Measurements from ENCODE around the gene HSD17B12.
"Not testable (repeated sequence)": the region's sequence is repeated elsewhere in the genome, so short reads cannot be mapped to it uniquely, and the experiment has no call there.

HSD17B12 gene

DNA sequence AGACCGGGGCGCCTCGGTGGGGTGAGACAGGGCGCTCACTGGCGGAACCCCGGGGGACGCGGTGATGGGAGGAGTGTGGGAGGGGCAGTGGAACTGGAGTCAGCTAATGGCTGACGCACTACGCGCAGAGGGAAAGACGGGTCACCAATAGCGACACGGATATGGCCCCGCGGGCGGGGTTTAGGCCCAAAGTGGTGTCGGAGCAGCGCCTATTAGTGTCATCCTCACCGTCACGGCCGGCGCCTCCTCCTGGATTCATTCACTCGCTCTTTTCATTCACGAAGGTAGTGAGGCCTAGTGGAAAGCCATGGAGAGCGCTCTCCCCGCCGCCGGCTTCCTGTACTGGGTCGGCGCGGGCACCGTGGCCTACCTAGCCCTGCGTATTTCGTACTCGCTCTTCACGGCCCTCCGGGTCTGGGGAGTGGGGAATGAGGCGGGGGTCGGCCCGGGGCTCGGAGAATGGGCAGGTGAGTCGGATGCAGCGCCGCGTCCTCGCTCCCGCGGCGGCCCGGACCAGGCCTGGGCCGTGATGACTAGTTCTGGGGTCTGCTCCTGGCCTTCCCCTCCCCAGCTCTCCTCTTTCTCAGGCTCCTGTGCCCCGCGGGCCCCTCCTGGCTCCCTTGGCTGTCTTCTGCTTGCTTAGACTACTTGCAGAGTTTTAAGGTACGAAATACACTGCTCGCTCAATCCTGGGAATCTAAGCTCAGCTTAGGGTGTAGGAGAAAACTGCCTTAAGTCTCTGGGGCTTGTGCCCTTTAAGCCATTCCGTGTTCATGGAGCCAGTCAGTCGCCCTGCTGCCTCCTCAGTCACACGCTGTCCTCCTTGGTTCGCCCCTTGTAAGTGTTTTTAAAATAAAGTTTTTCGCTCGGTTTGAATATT lies at the start of gene HSD17B12:
Gene HSD17B12, plus strand, starts transcription at position 218 of the 880 bp plus-strand sequence. Its CDS starts 90 bp downstream, at position 308.
- peak; percentile 99 for DNase-seq (ENCODE audit: low read depth)

DNA sequence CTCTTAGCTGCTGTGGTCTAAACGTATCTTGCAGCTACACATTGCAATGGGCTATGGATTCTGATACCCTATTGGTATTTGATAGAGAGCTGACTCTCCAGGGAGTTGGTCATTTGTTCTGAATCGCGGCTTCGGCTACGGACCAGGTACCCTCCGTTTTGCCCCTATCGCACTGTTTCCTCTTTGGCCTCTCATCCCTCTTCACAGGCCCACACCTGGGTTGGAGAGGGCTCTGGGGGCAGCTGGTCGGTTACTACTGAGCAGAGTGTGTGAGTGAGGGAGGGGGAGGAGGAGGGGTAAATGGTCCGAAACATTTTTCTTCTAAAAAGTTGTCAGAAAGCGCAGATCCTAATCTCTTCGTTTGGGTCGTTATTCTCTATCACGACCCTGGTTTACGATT lies 48.8 kb upstream of the HSD17B12 start:
- no peak for DNase-seq (ENCODE audit: low read depth)

DNA sequence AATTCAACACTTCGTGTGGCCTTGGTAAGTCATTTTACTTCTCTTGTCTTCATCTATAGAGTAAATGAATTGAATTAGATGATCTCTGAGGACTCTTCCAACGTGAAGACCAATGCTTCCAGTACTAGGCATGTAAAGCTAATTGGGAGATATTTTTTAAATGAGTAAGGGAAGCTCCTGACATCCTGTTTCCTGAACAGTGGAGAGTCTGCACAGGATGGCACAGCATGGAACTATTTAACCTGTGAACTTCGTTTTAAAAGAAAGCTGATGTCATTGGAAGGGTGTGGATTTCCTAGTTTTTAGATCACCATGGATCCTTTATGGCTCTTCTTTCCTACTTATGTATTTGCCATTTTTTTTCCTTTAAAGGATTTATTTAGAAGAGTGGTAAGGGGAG lies 48.4 kb upstream of the HSD17B12 start:
- no peak for DNase-seq (ENCODE audit: low read depth)

DNA sequence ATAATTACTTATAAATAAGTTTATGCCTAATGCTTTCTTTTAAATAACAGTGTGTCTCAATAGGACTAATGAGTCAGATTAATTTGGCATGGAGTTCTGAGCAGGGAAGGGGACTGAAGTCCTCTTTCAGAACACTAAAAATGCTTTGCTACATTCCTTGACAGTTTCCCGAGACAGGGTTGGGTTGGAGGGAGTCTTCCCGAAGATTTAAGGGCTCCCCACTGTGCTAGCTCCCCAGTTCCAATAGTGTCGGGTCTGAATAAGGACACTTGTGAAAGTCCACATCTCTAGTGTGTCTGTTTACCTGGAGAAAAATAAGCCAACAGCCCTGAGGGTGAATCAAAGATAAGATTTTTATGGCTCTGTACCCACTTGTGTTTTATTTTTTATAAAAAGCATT lies 41.8 kb upstream of the HSD17B12 start:
- no peak for DNase-seq (ENCODE audit: low read depth)

DNA sequence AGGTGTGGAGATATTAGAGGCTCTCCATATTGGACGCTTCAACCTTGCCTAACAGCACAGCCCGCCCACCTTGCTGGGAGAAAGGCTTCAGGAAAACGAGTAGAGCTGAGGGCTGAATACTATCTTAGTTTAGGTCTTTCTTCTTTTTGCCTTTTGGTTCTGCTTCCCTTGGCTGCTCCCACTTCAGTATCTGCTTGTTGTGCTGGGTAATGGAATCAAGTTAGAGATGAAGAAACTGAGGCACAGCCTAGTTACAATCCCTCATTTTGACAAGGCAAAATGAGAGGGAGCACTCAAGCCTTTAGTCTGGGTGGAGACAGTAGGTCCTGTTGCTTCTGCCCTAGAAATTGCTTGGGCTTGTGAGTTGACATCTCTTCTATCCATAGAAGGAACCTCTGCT lies 41.3 kb upstream of the HSD17B12 start:
- no peak for DNase-seq (ENCODE audit: low read depth)

DNA sequence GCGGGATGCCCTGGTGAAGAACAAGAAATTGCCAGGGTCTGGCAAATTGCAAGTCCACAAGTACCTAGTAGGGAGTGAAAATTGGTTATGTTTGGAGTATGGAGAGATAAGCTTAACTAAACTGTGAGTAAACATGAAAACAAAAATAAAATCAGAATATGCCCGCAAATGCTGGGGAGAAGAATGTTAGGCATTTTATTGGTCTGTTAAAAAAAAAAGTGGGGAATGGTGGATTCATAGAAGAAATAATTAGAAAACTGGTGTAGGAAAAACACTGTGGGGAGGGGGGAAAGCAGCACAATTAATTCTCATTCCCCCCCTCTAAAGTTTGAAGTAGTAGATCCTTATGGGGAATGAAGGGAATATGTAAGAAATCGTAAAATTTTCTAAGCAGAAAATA lies 40.6 kb upstream of the HSD17B12 start:
- no peak for DNase-seq (ENCODE audit: low read depth)

DNA sequence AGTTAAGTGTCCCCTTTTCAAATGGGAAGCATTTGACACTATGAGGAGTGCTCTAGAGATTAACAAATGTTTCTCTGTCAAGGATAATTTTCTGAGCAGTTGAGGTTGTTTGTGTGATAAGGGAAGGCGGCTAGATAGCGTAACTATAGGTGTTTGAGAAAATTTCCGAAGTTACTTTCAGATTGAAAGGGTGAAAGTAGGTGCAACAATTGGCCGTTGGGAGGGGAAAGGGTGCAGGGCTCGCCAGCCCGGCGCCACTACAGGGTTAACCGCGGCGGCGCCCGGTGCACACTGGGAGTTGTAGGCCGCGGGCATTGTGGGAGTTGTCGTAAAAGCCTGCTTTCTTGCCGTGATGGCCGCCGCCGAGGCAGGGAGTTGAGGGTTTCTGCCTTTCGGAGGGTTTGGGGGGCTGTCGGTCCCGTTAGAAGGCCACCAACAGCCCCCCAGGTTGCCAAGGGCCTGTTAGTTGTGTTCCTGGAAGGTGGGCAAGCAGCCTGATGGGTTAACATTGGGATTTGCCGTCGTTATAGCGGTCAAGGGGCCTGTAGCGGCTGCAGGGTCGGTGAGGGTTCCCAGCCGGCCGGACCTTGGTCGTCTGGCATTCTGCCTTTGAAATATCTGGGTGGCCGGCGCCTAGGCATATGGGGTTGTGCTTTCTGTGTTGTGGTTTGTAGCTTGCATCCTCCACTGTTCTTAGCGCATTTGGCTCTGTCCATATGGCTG lies 36.5 kb upstream of the HSD17B12 start:
- peak; percentile 66 for DNase-seq (ENCODE audit: low read depth)

DNA sequence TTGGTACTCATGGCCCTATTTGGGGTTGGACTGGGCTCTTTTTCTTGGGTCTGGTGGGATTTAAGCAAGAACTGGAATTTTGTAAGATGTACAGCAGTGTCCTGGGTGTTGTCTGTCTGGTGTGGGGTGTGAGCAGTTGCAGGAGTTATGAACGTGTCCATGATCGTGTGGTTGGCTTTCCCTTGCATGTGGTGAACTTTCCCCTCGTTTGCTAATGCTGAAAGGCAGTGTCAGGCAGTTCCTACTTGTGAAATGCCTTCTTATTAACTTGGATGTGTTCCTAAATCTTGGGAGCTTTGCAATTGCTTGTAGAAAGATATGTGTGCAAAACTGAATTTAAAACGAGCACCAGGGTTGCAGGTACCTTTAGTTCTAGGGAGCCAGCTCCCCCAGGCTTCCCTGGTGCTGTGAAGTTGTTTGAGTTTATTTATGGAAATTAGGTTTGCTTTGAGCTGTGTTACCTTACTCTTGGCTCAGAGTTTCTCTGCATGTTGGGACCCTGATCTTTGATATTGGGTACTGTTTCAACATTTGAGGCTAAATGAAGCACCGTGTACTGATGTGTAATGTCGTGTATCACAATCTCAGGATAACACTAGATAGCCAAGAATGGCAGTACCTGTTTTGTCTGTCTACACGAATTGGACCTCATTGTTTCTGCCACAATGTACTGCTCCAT lies 35.8 kb upstream of the HSD17B12 start:
- DNase-seq (ENCODE audit: low read depth), result no peak

DNA sequence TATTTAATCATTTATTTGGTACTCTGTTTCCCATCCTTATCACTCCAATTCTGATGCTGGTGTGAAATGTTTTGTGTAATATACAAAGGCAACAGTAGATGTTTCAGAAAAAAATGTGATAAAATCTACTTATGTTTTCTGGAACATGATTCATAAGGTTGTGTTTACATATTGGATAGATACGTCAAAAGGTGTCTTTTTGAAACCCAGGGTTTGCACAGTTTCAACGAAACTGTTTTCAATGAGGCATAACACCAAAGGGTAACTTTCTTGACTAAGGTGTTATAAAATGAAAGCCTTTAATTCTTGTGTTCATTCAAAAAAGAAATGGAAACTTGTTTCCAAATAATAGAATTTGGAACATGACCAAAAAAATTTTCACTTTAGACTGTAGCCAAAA lies 33.8 kb upstream of the HSD17B12 start:
- DNase-seq (ENCODE audit: low read depth), result no peak

DNA sequence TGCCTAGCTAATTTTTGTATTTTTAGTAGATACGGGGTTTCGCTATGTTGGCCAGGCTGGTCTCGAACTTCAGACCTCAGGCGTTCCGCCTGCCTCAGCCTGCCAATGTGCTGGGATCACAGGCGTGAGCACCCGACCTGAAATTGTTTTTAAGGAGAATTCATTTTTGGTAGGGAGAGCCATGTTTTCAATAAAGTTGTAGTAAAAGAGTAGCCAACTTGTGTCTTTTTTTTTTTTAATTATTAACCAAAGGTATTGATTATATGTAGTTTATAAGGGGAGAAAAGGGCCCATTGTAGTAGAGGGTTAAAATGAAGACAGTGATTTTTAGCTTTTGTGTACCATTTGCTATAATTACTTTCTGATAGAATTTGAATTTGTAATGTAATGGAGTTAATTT lies 31.6 kb upstream of the HSD17B12 start:
- no peak for DNase-seq (ENCODE audit: low read depth)

DNA sequence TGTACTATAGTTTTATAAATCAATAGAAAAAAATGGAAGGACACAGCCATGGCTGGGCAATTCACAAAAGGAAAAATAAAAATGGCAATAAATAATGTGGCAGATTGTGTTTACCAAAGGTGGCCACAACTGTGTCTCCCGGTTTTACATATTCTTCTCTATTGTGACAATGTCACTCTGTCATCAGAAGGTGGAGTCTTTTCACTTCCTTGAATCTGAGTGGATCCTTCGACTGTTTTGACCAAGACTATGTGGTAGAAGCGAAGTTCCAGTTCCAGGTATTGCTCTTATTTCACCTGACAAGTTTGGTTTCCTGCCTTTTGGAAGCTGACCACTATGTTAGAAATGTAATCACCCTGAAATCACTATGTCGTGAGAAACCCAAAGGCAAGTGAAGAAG lies 31.0 kb upstream of the HSD17B12 start:
- DNase-seq (ENCODE audit: low read depth), result no peak

DNA sequence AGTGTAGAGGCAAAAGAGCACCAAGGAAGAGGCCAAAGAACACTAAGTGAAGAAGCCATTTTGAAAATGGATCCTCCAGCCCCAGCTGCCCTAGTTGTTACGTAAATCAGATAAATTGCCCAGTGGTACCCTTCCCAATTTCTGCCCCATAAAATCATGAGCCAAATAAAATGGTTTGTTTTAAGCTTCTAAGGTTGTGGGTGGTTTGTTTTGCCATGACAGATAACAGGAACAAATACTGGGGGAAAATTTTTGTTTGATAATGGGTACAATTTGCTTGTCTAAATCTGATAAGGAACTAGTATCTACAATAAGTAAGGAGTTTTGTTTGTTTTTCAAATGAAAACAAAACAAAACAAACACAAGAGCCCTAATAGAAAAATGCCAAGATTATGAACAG lies 30.6 kb upstream of the HSD17B12 start:
- DNase-seq (ENCODE audit: low read depth), result no peak

DNA sequence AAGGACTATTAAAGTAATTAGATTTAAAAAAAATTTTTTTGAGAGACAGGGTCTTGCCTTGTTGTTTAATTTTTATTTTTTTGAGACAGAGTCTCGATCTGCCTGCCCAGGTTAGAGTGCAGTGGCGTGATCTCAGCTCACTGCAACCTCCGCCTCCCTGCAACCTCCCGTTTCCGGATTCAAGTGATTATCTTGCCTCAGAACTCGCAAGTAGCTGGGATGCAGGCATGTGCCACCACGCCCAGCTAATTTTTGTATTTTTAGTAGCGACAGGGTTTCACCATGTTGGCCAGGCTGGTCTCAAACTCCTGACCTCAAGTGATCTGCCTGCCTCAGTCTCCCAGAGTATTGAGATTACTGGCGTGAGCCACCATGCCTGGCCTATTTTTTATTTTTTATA lies 17.5 kb upstream of the HSD17B12 start:
- not testable (repeated sequence) for DNase-seq (ENCODE audit: low read depth)

DNA sequence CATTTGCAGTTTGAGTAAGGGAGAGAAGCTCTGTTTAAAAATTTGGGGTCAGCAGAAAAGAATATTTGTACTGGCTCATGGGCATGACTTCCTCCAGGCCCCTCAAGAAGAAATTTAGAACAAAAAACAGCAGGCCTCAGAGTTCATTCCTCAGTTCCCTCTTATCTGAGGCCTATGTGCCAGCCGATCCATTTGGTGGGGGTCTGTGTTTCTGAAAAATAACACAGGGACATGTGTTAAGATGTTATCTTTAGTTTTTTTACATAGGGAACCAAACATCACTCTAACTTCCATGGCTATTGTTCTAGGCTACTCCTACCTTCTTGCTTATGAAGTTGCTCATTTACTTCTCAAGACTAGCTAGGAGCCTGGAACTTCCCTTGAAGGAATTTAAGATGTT lies 16.2 kb upstream of the HSD17B12 start:
- no peak for DNase-seq (ENCODE audit: low read depth)

DNA sequence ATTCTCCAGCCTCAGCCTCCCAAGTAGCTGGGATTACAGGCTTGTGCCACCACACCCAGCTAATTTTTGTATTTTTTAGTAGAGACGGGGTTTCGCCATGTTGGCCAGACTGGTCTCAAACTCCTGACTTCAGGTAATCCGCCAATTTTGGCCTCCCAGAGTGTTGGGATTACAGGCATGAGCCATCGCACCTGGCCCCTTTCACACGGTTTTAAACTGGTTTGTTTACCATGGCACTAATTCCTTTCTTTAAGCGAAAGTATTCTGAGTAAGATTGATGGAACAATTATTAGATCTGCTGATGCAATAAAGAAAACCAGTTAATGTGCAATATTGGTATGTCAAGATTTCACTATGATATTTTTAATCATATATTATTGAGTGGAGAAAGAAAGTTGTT lies 9.3 kb upstream of the HSD17B12 start:
- not testable (repeated sequence) for DNase-seq (ENCODE audit: low read depth)

DNA sequence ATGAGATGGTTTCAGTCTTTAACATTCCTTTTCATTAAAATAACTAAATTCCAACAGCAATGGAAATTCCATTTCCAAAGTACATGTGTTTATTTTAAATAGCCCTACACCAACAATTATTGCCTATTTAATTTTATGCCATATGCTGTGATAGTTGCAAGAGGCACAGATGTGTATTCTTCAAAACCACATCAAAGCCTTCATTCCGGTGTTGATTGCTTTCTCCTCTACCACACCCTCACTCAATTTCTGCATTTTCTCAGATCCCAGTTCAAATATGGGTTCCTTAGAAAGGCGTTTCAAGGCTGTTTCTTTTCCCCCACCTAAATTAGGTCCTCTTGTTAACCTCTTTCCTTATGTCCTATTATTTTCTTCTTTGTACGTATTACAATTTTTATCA lies 6.0 kb upstream of the HSD17B12 start:
- no peak for DNase-seq (ENCODE audit: low read depth)

DNA sequence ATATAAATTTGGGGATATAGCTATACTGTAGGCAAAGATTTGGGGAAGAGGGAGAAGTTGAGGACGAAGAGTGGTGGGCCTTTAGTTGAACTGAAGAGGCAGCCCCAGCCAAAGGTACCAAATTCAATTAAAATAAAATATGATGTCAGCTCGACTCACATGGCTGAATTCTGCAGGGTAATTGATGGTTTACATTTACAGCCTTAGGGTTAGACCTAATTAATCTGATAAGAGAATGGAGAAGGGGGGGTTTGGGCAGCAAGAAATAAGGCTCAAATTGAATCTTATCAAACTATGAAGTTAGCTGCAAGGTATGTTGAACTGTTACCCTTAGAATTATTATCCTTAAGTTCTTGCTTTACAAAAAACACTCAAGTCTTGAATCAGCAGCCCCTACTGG lies 3.6 kb upstream of the HSD17B12 start:
- DNase-seq (ENCODE audit: low read depth), result no peak

DNA sequence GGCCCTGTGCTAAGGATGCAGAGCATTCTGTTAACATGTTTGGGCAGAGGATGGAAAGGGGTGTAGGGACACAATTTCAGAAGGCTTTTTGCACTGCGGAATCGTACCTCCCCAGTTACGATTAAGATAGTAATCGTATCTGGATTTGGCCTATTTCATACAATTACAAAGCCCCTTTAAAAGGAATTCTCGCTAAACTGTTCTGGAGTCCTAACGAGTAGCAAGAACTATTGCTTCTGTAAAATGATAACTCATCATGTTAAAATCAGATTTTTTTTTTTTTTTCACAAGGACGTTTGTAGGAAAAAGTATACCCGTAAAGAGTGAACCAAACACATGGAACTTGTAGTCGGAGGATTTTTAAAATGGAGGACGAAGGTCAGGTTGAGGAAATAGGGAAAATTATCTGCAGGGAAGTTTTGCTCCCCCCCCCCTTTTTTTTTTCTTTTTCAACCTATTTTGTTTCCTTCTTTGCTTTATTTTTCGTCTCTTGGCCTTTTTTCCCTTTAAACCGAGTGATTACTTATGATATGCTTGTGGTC lies 934 bp downstream of the HSD17B12 start:
- no peak for DNase-seq (ENCODE audit: low read depth)

DNA sequence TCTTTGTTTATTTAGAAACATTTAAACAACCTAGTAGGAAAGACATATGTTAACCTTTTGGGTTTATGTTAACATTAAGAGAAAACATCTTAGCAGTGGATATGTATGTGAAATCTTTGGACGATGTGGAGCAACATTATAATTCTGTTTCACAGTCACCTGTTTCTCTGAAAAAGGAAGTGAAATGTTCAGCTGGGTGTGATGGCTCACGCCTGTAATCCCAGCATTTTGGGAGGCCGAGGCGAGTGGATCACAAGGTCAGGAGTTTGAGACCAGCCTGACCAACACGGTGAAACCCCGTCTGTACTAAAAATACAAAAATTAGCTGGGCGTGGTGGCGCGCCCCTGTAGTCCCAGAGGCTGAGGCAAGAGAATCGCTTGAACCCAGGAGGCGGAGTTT lies 1.5 kb downstream of the HSD17B12 start:
- DNase-seq (ENCODE audit: low read depth), result not testable (repeated sequence)

DNA sequence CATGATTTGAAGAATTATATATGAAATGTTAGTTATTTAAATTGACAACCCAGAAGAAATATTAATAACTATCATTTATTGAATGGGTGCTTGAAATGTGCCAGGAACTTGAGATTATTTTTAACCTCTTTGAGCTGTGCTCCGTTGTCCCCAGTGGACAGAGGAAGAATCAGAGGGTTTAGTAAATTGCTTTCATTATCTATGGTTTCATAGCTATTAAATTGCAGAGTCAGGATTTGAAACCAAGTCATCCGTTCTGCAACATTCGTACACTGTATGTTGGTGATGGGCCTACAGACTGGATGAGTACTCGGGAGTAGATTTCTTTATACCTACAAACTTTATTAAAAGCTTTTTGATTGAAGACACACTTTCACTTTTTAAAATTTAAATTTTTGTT lies 4.9 kb downstream of the HSD17B12 start:
- DNase-seq (ENCODE audit: low read depth), result no peak

DNA sequence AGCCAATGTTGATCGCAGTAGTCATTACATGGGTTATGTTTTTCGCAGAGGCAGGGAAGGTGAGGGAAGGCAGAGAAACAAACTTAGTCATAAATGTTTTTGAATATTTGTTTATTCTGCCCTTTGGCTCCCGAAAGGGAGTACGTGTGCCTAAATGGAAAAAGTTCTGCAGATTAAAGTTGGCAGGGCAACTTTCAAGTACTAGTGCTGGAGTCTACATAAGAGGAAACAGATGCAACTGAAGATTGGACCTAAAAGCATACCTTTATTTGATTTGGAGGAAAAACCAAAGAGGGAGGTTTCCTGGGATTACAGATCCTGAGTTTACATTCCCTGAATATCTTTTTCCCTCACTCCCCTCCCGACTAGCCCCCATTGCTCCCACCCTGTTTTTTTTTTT lies 5.7 kb downstream of the HSD17B12 start:
- no peak for DNase-seq (ENCODE audit: low read depth)

DNA sequence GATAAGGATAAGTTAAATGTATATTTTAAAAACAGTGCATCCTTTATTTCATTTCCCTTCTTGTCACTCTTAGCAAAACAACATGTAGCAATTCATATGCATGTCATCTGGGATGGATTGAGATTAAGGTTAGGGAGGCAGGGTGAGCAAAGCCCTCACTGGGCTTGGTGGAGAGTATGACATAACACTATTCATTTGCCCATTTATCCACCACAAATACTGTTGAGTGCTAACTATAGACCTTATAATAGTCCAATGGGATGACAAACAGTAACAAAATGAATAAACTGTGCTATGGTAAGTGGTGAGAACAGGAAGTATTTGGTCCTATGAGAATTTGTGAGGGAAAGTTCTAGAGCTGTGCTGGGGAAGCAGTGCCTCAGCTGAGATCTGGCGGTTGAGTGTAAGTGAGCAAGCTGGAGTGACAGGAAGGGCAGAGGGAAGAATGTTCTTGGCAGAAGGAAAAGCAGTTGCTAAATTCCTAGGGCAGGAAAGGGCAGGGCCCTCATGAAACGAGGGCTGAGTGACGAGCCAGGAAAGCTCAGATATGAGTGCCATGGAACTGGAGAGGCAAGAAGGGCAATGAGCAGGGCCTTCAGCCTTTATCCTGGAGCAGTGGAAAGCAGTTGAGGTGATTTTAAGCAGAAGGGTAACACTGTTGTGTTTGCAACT lies 6.7 kb downstream of the HSD17B12 start:
- DNase-seq (ENCODE audit: low read depth), result no peak

All from stimulated activated CD8-positive, alpha-beta memory T cell treated with anti-CD3 and anti-CD28 coated beads, Interleukin-7, amount 100 ng/mL, for 24 hours (primary cell).